Activated naive CD8-positive, alpha-beta T cell treated with anti-CD3 and anti-CD28 coated beads, Interleukin-2, amount 50 U/mL, for 24 hours (primary cell): ENCODE data around the gene AGPAT2.
A peak's percentile ranks its signal among the peaks of the same experiment; 100 is the strongest.
"Not testable (repeated sequence)": the region's sequence is repeated elsewhere in the genome, so short reads cannot be mapped to it uniquely, and the experiment has no call there.

Experiments used
- ATAC-seq: fragments of 150-1000 bp; cut with Tn5 transposase; one replicate; pipeline ENCODE4 v1.10.0; 2021
- DNase-seq: peaks from one replicate; pipeline ENCODE4 v3.0.0; 2021
- H3K27ac Mint-ChIP-seq: one replicate; pipeline ENCODE4 v1.8.0; 2021; ENCODE audit warnings: mild to moderate bottlenecking, mixed read lengths
- H3K27me3 Mint-ChIP-seq: one replicate; pipeline ENCODE4 v1.8.0; 2021; ENCODE audit warnings: mixed read lengths
- H3K36me3 Mint-ChIP-seq: one replicate; pipeline ENCODE4 v1.8.0; 2021; ENCODE audit warnings: low read depth, mixed read lengths
- H3K4me1 Mint-ChIP-seq: one replicate; pipeline ENCODE4 v1.8.0; 2021; ENCODE audit warnings: mixed read lengths
- H3K4me3 Mint-ChIP-seq: one replicate; pipeline ENCODE4 v1.8.0; 2021; ENCODE audit warnings: mild to moderate bottlenecking, moderate library complexity, mixed read lengths
- H3K9me3 Mint-ChIP-seq: one replicate; pipeline ENCODE4 v1.8.0; 2021; ENCODE audit warnings: mixed read lengths

AGPAT2 gene

DNA sequence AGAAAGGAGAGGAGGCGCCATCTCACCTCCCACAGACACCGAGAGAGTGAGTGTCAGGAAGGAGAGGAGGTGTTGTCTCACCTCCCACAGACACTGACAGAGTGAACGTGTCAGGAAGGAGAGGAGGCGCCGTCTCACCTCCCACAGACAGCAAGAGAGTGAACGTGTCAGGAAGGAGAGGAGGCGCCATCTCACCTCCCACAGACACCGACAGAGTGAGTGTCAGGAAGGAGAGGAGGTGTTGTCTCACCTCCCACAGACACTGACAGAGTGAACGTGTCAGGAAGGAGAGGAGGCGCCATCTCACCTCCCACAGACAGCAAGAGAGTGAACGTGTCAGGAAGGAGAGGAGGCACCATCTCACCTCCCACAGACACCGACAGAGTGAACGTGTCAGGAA is 55.2 kb downstream of the AGPAT2 start:
- ATAC-seq, DNase-seq, H3K36me3 Mint-ChIP-seq, H3K4me3 Mint-ChIP-seq, H3K27me3 Mint-ChIP-seq, H3K27ac Mint-ChIP-seq, H3K4me1 Mint-ChIP-seq, H3K9me3 Mint-ChIP-seq: not testable (repeated sequence)

DNA sequence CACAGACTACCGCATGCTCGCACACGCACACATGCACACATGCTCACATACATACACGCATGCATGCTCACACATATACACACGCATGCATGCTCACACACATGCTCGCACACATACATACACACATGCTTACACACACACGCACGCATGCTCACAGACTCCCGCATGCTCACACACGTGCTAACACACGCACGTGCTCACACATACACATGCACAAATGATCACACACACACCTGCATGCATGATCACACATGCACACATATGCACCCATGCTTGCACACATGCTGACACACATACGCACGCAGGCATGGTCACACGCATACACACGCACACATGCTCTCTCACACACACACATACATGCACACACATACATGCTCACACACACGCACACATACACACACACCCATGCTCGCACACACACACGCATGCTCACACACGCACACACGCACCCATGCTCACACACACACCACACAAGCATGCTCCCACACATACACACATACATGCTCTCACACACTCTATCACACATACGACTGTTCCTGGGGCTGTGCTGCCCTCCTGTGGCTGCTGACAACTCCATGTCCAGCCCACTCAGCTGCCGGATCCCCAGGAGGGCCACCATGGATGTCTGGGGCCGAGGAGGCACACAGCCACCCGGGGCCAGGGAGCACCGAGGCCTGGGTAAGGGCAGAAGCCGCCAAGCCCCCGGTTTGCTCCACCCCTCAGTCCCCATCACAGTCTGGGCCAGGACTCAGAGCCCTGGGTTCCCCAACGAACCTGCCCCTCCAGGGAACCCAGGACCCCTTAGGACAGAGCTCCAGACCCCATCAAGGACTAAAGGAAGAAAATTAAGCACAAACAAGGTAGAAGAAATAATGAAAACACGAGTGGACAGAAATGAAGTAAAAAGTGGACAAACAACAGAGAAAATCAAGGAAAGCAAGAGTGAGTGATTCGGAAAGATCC is 55.9 kb downstream of the AGPAT2 start:
- Mint-ChIP-seq H3K27ac (no peak overlapping the region), H3K9me3 (no peaks in the 10 kb centered on the region), H3K4me3 (no peak overlapping the region), H3K27me3 (peaks cover 8% of the 10 kb centered on the region), H3K36me3 (no peaks in the 10 kb centered on the region), H3K4me1 (peaks cover 2% of the 10 kb centered on the region)
- peak; percentile 79 for DNase-seq
- ATAC-seq, result peak; percentile 89

DNA sequence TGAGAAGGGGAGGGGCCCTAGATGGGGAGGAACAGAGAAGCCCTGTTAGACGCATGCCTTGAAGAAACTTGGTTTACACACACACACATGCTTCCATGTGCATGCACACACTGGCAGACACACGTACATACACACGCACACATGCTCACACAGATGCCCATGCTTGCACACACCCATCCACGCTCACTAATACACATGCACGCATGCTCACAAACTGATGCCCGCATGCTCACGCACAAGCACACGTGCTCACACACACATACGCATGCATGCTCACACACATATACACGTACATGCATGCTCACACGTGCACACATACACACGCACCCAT is 56.6 kb downstream of the AGPAT2 start:
- no peaks in the 10 kb centered on the region for H3K36me3 Mint-ChIP-seq
- H3K27me3 Mint-ChIP-seq, result peaks cover 8% of the 10 kb centered on the region
- DNase-seq (no peak), ATAC-seq (no peak)
- H3K27ac Mint-ChIP-seq, result no peak overlapping the region
- no peak overlapping the region for H3K4me3 Mint-ChIP-seq
- H3K9me3 Mint-ChIP-seq, result no peaks in the 10 kb centered on the region
- peaks cover 2% of the 10 kb centered on the region for H3K4me1 Mint-ChIP-seq

DNA sequence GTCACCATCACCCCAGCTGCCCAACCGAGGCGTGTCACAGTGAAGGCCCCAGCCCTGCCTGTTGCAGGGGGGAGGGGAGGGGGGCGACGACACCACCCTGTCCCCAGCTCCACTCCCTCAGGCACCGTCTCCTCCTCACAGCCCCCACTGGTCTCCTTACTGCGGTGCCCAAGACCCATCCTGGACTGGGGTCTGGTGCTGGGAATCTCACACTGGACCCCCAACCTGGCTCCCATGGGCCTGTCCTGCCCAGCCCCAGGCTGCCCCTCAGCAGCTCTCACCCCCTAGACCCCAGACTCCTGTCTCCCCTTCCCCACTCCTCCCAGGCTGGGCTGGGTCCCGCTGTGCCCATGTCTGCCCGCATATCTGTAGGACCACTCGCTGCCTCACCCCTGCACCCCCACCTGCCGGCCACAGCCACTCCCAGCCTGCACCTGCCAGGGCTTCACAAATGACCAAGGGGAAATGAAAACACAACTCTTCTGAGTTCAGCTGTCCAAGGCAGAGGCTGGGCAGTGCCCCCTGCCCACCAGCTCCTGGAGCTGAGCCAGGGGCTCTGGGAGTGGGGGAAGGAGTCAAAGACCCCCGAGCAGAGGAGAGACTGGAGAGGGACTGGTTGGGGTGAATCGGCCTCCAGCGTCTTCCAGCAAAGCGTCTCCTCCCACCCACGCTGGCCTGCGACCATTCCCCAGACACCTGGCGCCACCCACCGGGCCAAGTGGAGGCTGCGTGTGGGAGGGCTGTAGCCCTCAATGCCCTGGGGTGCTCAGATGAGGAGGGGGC is 57.2 kb downstream of the AGPAT2 start:
- Mint-ChIP-seq H3K9me3 (no peaks in the 10 kb centered on the region), H3K4me1 (peaks cover 2% of the 10 kb centered on the region), H3K4me3 (no peak overlapping the region), H3K27ac (no peak overlapping the region), H3K27me3 (peaks cover 8% of the 10 kb centered on the region), H3K36me3 (no peaks in the 10 kb centered on the region)
- ATAC-seq, result no peak
- DNase-seq, result peak; percentile 73

DNA sequence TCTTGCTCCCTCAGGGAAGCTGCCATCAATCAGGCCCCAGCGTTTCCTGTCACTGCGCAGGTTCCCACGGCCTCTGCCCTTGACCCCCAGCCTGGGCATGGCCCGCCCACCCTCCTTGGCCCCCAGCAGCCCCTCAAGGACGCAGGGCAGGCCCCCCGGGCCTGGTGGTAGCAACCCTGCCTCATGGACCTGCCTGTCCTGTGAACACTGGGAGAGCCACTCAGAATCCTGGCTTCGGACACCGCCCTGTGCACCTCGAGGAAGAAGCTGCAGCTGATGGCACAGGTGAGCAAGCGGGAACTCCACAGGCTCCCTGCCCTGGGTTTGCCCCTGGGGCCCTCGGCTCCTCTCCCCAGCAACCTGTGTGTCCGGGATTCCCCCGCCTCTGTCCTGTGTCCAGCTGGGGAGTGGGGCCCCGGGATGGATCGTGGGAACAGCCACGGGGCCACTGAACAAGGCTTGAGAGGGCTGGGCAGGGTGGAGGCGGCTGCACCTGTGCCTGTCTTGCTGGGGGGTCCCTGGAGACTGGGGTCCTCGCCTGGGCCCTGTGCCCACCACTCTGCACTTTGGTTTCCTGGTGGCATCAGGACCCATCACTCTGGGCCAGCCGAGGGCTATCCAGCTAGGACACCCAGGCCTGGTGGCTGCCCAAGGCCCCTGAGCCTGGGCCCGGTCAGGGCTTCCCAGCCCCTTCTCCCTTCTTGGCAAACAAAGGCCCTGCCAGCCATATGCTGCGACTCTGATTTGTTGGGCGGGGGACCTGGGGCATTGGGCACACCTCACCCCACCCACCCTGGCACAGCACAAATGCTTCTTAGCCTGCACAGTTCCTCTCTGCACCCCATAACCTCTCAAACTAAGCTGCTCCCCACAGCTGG is 58.0 kb downstream of the AGPAT2 start:
- ATAC-seq (no peak), DNase-seq (no peak)
- H3K4me1 Mint-ChIP-seq, result peaks cover 2% of the 10 kb centered on the region
- no peaks in the 10 kb centered on the region for H3K36me3 Mint-ChIP-seq
- peaks cover 6% of the 10 kb centered on the region for H3K27me3 Mint-ChIP-seq
- no peak overlapping the region for H3K4me3 Mint-ChIP-seq
- no peaks in the 10 kb centered on the region for H3K9me3 Mint-ChIP-seq
- no peak overlapping the region for H3K27ac Mint-ChIP-seq

DNA sequence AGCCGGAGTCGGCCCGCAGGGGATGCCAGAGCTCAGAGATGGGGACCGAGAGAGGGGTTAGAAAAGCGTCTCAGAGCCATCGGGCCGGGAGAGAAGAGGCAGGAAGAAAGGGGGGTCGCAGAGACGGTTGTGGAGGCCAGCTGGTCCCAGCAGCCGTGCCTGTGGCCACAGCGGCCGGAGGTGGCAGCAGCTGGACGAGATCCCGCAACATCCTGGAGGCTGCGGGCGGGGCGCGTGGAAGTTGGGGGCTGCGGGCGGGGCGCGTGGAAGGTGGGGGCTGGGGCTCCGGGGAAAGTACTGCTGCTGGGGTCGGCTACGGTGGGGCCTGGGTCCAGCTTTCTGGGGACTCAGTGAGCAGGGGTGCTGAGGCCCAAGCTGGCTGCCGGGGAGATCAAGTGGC is 59.0 kb downstream of the AGPAT2 start:
- H3K27ac Mint-ChIP-seq, result no peak overlapping the region
- H3K36me3 Mint-ChIP-seq, result no peaks in the 10 kb centered on the region
- no peak overlapping the region for H3K4me3 Mint-ChIP-seq
- DNase-seq (no peak), ATAC-seq (no peak)
- H3K4me1 Mint-ChIP-seq, result peaks cover 2% of the 10 kb centered on the region
- peaks cover 6% of the 10 kb centered on the region for H3K27me3 Mint-ChIP-seq
- H3K9me3 Mint-ChIP-seq, result no peaks in the 10 kb centered on the region

DNA sequence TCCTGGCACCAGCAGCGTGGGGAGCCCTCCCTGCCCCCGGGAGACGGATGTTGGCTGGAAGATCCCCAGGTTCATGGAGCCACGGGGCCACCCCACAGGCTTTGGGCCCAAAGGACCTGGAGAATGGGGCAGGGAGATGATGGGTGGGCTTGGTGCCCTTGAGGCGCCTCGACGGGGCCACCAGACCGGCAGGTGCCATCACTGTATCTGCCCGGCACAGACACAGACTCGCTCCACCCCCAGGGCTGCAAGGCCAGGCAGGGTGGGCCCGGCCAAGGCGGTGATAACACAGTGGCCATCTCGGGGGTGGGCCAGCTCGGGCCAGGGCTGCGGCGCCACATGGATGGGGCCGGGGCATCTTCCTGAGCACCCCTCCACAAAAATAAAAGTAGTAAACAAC is 59.6 kb downstream of the AGPAT2 start:
- no peaks in the 10 kb centered on the region for H3K9me3 Mint-ChIP-seq
- H3K27me3 Mint-ChIP-seq, result peaks cover 6% of the 10 kb centered on the region
- DNase-seq (no peak), ATAC-seq (no peak)
- no peaks in the 10 kb centered on the region for H3K36me3 Mint-ChIP-seq
- no peak overlapping the region for H3K4me3 Mint-ChIP-seq
- no peak overlapping the region for H3K27ac Mint-ChIP-seq
- H3K4me1 Mint-ChIP-seq, result peaks cover 2% of the 10 kb centered on the region

DNA sequence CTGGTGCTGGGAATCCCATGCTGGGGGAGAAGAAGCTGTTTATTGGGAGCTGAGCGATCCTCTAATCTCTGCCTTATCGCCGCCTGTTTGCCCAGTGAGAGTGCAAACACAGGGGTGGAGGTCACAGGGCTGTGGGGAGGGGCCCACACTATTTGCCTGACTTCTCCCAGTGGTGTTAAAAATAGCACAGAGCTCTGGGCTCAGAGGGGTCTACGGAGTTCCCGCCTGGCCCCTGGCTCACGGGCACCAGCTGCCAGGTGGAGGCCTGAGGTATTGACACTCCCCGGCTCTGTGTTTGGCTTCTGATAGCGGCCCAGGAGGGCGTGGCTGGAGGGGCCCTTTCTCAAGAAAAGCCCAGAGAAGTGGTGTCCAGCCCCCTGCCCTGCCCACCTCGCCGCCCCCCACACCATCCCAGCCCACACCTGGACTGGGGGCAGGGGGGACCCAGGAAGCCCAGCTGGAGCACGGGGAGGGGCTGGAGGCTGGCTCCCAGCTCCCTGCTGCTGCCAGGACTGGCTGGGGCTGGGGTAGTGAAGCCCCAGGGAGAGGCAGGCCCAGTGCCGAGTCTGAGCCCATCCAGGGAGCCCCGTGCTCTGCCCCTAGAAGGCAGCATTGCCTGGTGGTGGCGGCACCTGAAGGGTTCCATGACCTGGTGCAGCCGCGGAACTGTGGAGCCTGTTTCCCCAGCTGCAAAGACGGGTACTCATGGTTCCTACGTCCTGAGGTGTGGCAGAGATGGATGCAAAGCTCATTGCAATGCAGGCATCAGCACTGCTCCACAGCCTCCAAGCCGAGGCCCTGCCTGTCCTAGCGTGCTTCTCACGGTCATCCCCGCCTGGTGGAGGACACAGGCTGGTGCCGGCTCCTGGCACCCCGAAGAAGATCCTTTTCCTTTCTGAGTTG is 60.3 kb downstream of the AGPAT2 start:
- no peak for DNase-seq
- peaks cover 2% of the 10 kb centered on the region for H3K4me1 Mint-ChIP-seq
- no peaks in the 10 kb centered on the region for H3K36me3 Mint-ChIP-seq
- peaks cover 6% of the 10 kb centered on the region for H3K27me3 Mint-ChIP-seq
- ATAC-seq, result no peak
- no peaks in the 10 kb centered on the region for H3K9me3 Mint-ChIP-seq
- no peak overlapping the region for H3K27ac Mint-ChIP-seq
- H3K4me3 Mint-ChIP-seq, result no peak overlapping the region

DNA sequence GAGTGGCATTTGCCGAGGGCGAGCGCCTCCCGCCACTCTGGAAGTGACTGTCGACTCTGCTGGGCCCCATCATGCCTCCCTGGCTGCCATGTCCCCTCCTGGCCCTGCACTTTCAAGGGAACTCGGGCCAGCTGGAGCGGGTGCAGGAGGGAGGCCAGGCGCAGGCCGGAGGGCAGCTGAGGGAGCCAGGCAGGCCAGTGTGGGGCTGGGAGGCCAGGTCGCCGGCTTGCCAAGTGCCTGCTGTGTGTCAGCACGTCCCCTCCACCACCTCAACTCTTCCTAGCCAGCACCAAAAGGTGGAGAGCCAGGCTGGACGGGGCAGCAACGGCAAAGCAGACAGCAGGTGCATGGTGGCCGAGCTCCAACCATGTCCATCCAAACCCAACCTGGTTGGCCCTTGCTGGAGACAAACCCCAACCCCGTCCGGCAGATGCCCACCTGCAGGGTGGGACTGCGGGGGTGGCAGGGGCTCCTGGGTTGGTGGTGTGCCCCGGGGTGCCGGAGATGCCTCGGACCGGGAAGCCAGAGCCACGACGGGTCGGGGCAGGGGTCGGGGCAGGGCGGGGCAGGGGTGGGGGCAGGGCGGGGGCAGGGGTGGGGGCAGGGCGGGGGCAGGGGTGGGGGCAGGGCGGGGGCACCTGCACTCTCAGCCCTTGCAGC is 61.1 kb downstream of the AGPAT2 start:
- no peak for ATAC-seq

DNA sequence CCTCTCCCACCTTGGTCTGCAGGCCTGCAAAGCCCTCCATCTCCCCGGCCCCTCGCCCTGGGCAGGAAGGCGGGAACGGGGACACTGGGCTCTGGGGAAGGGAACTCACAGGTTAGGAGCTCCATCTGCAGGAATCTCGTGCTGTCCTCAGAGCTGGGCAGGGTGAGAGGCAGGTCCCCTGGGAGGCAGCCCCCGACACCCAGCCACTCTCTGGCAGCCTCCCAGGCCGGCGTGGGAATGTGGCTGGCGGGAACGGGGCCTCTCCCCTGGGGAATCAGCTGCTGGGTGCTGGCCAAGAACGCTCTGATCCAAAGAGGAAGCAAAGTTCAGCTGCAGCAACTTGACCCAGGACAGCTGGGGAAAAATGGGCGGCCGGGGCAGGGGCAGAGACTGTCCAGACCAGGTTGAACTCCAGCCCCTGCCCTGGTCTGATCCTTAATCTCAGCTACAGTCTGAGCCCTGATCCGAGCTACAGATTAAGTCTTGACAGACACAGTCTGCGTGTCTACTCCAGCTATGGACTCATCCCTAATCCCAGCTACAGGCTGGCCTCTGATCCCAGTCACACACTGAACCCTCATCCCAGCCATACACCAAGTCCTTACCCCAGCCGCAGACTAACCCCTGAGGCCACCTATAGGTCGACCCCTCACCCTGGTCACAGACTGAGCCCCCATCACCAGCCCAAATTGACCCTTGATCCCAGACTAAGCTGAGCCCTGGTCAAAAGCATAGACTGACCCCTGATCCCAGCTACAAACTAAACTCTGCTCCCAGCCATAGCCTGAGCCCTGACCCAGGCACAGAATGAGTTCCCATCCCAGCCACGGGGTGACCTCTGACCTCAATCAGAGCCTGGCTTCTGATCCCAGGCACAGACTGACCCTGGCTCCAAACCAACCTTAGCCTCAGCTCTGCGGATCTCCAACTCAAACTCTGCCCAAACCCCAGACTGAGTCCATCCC is 61.9 kb downstream of the AGPAT2 start:
- Mint-ChIP-seq H3K4me1 (peaks cover 2% of the 10 kb centered on the region), H3K4me3 (no peak overlapping the region), H3K36me3 (no peaks in the 10 kb centered on the region), H3K9me3 (no peaks in the 10 kb centered on the region), H3K27ac (no peak overlapping the region), H3K27me3 (peaks cover 6% of the 10 kb centered on the region)
- ATAC-seq (no peak), DNase-seq (no peak)

More for the DNA sequence above, 61.1 kb downstream of the AGPAT2 start:
- no peaks in the 10 kb centered on the region for H3K36me3 Mint-ChIP-seq
- H3K4me1 Mint-ChIP-seq, result peaks cover 2% of the 10 kb centered on the region
- peaks cover 6% of the 10 kb centered on the region for H3K27me3 Mint-ChIP-seq
- H3K9me3 Mint-ChIP-seq, result no peaks in the 10 kb centered on the region
- no peak for DNase-seq
- no peak overlapping the region for H3K4me3 Mint-ChIP-seq
- H3K27ac Mint-ChIP-seq, result no peak overlapping the region

DNA sequence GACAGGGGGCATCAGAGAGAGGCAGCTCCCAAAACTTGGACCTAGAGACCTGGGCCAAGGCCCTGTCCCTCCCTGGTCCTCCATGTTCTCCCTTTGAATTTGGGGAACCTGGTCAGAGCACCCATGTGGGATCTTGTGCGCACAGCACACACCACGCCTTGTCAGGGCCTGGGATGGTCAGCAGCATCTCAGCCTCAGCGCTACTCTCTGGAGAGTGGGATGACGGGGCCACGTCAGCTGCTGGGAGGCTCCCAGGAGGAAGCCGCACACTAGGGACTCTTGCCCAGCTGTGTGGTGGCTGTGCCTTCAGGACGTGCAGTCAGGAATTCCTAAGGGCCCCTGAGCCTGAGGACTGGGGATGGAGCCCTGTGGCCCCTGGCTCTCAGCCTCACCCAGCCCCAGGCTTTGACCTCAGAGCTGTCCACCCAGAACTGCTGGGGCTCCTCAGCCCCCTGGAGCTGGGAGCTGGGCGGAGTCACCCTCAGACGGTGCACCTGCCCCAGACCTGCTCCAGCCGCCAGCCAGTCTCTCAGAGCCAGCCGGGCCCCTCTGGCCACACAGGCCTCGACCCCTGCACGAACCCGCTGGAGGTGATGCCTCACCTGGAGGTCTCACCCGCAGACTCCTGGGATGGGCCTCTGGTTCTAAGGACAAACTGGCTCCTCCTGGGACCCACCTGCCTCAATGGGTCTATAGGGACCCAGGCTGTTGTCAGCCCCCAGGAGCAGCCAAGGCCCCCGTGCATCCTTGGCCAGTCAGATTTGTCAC is 62.9 kb downstream of the AGPAT2 start:
- Mint-ChIP-seq H3K9me3 (no peaks in the 10 kb centered on the region), H3K27me3 (peaks cover 6% of the 10 kb centered on the region), H3K4me3 (no peak overlapping the region), H3K27ac (no peak overlapping the region), H3K36me3 (no peaks in the 10 kb centered on the region), H3K4me1 (peaks cover 2% of the 10 kb centered on the region)
- DNase-seq (no peak), ATAC-seq (no peak)

DNA sequence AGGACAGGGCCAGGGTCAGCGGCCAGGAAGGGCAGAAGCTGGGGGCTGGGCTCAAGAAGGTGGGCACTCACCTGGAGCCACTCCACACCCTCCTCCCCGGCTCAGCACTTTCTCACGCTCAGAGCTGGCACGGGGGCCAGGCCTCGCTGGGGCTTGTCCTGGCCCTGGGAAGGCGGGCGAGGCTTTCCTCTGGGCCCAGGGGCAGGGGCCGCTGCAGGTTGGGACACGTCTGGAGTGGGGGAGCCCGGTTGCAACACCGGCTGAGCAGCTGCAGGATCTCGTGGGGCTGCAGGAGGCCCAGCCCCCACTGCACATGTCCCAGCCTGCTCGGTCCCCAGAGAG is 63.4 kb downstream of the AGPAT2 start:
- ATAC-seq (no peak), DNase-seq (no peak)
- H3K36me3 Mint-ChIP-seq, result no peaks in the 10 kb centered on the region

More for the DNA sequence above, 63.4 kb downstream of the AGPAT2 start:
- Mint-ChIP-seq H3K27ac (no peak overlapping the region), H3K27me3 (peaks cover 6% of the 10 kb centered on the region), H3K9me3 (no peaks in the 10 kb centered on the region), H3K4me1 (peaks cover 2% of the 10 kb centered on the region), H3K4me3 (no peak overlapping the region)
